Endometrium (tissue), 2 donors: Measurements from ENCODE around the gene XKR7.

ENCODE experiments used
- FAIRE-seq: peaks from 2 replicates; lab custom pipeline; 2012; peaks lifted over from hg19 to GRCh38; lab: Jason Lieb, UNC
- donor health status: control.
- donor health status: control.

Gene XKR7

DNA sequence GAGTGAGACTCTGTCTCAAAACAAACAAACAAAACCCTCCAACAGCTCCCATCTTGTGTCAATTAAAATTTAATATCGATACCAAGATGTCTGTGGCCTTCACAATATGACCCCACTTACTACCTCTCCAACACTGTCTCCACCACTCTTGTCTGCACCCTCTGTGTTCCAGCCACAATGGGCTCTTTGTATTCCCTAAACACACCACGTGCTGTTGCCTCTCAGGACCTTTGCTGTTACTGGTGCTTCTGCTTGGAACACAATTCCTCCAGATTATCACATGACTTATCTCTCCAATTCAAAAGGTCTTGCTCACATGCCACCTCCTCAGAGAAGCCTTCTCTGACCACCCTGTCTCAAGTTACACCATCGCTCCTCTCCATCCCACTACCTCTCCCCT is 78.0 kb downstream of the XKR7 start:
- FAIRE-seq, result no peak

DNA sequence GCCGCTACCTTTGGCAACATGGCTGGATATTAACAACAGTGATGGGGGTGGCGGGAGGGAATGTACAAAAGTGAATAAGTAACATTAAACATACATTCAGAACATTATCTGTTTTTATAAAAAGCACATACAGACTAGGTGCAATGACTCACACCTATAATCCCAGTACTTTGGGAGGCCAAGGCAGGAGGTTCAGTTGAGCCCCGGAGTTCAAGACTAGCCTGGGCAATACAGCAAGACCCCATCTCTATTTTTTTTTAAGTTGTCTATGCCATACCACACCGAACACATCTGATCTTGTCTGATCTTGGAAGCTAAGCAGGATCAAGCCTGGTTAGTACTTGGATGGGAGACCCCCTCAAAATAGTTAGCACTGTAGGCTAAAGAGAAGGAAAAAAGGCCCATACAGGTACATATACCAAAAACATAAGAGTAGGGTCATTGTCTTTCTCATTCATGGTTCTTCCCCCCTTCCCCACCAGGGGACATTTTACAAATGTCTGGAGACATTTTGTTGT is 82.4 kb downstream of the XKR7 start:
- FAIRE-seq, result no peak

DNA sequence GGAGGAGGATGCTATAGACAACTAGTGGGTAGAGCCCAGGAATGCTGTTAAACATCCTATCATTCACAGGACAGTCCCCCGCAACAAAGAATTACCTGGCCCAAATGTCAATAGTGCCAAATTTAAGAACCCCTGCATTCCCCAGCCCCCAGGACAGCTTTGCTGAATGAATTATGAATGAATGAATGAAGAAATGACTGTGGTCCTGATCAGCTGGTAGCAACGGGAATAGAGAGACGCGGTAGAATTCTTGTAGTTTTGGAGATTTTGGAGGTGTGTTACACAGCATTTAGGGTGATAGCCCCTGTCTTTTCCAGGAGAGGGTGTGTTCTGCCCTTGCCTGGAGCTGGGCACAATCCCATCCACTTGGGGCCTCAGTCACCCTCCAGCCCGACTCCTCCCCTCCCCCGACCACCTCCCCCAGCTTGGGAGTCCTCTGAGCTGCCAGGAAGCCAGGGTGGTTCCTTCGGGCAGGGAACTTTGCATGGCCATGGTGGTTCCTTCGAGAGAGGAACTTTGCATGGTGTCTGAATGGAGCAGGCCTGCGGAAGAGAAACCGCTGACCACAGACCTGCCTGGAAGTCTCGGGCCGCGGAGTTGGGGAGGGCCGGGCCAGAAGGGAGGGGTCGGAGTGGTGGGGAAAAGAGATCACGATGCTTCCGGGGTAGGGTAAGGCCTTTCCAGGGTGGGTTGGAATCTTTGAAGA is 83.1 kb downstream of the XKR7 start:
- FAIRE-seq, result no peak

DNA sequence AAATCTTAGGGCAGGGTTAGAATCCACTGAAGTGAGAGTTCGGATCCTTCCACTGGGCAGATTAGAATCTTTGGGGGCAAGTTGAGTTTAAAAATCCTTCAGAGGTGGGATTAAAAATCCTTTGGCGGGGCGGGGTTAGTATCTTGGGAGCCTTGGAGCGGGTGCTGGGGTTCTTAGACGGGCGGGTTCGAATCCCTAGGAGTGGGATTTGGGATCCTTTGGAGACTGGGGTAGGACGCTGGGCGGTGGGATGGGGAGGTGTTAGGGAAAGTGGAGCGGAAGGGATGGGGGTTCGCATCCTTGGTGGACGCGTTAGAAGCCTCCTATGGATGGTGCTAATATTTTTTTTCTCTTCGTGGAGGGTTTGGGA is 83.8 kb downstream of the XKR7 start:
- no peak for FAIRE-seq

DNA sequence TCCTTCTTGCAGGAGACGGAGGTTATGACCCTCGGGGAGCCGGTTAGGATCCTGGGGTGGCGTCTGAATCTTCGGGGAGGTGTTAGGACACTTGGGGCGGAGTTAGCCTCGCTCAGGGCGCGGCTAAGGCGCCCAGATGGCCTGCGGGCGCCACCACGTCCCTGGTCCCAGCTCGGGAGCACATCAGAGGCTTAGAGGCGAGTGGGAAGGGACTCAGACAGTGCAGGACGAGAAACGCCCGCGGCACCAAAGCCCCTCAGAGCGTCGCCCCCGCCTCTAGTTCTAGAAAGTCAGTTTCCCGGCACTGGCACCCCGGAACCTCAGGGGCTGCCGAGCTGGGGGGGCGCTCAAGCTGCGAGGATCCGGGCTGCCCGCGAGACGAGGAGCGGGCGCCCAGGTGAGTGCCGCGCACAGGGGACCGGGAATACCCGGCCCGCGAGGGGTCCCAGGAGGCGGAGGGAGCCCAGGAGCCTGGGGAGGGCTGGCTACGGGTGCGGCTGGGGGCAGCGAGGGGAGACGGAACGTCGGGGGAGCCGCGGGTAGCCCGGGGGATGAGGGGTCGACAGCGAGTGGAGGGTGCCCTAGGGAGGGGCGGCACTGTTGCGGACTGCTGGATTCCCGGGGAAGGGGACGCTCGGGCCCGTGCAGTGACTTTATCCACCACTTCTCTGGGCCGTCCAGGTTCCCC is 84.3 kb downstream of the XKR7 start, which contains the start of gene HCK:
TSS of gene HCK (plus strand) at position 153 of the 688 bp plus-strand sequence.
- no peak for FAIRE-seq

DNA sequence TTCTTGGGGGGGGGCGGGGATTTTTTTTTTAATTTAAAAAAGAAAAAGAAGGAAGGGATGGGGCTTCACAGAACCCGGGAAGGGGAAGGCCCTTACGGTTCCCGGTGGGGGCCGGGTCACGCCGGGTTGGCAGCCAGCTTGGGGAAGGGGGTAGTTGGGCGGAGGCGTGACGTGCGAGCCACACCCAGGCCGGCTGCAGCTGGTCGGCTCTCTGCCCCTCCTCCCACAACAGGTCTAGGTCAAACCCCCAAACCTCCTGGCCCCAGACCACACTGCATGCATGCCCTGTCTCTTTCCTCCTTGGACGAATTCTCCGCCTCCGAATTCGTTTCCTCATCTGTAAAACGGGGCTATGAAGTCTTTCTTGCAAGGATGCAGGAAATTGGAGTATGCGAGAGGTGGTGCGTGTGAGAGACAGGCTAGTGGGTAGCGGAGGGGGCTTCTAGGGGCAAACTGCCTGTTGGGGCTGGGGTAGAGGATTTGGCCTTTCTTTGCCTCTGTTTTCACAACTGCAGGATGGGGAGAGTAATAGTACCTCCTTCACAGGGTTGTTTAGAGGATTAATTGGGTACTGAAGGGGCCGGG is 84.9 kb downstream of the XKR7 start:
- no peak for FAIRE-seq
